Stimulated activated CD4-positive, alpha-beta T cell treated with anti-CD3 and anti-CD28 coated beads, Interleukin-2, amount 100 ng/mL, for 48 hours (primary cell): ENCODE results near the gene EPN2.
A peak's percentile ranks its signal among the peaks of the same experiment; 100 is the strongest.

Experiments
- DNase-seq, 2 donors: peaks; one replicate each; pipeline ENCODE4 v3.0.0-alpha.2; 2020

The EPN2 gene

GRCh38 chr17:19242323-19242722, 5.2 kb downstream of the EPN2 start:
- DNase-seq = no peak

- no peak for DNase-seq
Observed at GRCh38 chr17:19242926-19243325, 5.8 kb downstream of the EPN2 start.

GRCh38 chr17:19243838-19244237, 6.7 kb downstream of the EPN2 start:
- DNase-seq = no peak

GRCh38 chr17:19244357-19244756, 7.2 kb downstream of the EPN2 start:
- DNase-seq = no peak

GRCh38 chr17:19244781-19245180, 7.6 kb downstream of the EPN2 start:
- no peak for DNase-seq

- no peak for DNase-seq
Observed at GRCh38 chr17:19247473-19247872, 10.3 kb downstream of the EPN2 start.

- DNase-seq = no peak
Observed at GRCh38 chr17:19248151-19248927, 11.2 kb downstream of the EPN2 start.

- no peak for DNase-seq
Observed at GRCh38 chr17:19248928-19249574, 11.9 kb downstream of the EPN2 start.

- DNase-seq = no peak
Observed at GRCh38 chr17:19249681-19250080, 12.5 kb downstream of the EPN2 start.

- no peak for DNase-seq
Observed at GRCh38 chr17:19250421-19251173, 13.4 kb downstream of the EPN2 start.

GRCh38 chr17:19253112-19253511, 15.9 kb downstream of the EPN2 start:
- DNase-seq = no peak

GRCh38 chr17:19254651-19255050, 17.5 kb downstream of the EPN2 start:
- no peak for DNase-seq

GRCh38 chr17:19255279-19255678, 18.1 kb downstream of the EPN2 start:
- DNase-seq = no peak

- DNase-seq = no peak
Observed at GRCh38 chr17:19258371-19258770, 21.2 kb downstream of the EPN2 start.

GRCh38 chr17:19260958-19261357, 23.8 kb downstream of the EPN2 start:
- no peak for DNase-seq

- no peak for DNase-seq
Observed at GRCh38 chr17:19261426-19261825, 24.3 kb downstream of the EPN2 start.

GRCh38 chr17:19262650-19263631, 25.8 kb downstream of the EPN2 start:
- peak in 1 of 2 donors; percentile 15 for DNase-seq

- no peak for DNase-seq
Observed at GRCh38 chr17:19263641-19264051, 26.5 kb downstream of the EPN2 start.

GRCh38 chr17:19264268-19264667, 27.1 kb downstream of the EPN2 start:
- no peak for DNase-seq

- no peak for DNase-seq
Observed at GRCh38 chr17:19264681-19265080, 27.5 kb downstream of the EPN2 start.

GRCh38 chr17:19265755-19266154, 28.6 kb downstream of the EPN2 start:
- no peak for DNase-seq

GRCh38 chr17:19268611-19269010, 31.4 kb downstream of the EPN2 start:
- DNase-seq = no peak

GRCh38 chr17:19269106-19269505, 31.9 kb downstream of the EPN2 start:
- no peak for DNase-seq
